ENCODE results near the gene ANXA2R. TPM values are rescaled to one million over a fixed set of nuclear protein-coding genes. Genes with fewer than 3 reads are reported as not detected.

Gene ANXA2R
- total and polyA plus RNA-seq, 2 donors (not counting 1 experiment from before 2014, with no cell fraction given), result 19.3 to 50.4 TPM

GRCh38 chr5:43037636-43038495, 2.3 kb downstream of the ANXA2R start:
- TF ChIP-seq EZH2 (IDR thresholded peaks at IDR 0.05; ENCODE audit: borderline replicate concordance, insufficient read depth, low read depth, low read length, poor library complexity, severe bottlenecking), result no peak
- TF ChIP-seq CTCF (IDR thresholded peaks at IDR 0.05), result no peak
- CTCF ChIA-PET, result interaction anchor here (0.8 to 9.5 kb wide), 12 partner anchors 10 to 129 kb away, joined by 3 to 194 read pairs (median 15); no protein-coding TSS in a partner anchor
- H3K9ac ChIP-seq (ENCODE audit: low read length), result peak overlapping the region; percentile 64
- no peaks in the 10 kb centered on the region for H4K20me1 ChIP-seq (ENCODE audit: control insufficient read depth, insufficient read depth, low read length, poor library complexity, severe bottlenecking)
- peak overlapping the region; percentile 87 for H3K4me2 ChIP-seq (replicated peaks; ENCODE audit: low read depth, low read length, poor library complexity, severe bottlenecking)
- no peaks in the 10 kb centered on the region for H3K9me3 ChIP-seq (ENCODE audit: control extremely low read depth in 1 of 3, control insufficient read depth in 2 of 3, insufficient read depth in 1 of 3, low read length in 2 of 3)
- DNase-seq, result peak; percentile 73
- ATAC-seq (ENCODE audit: low read depth), result no peak
- H3K36me3 ChIP-seq (replicated peaks in 1 of 2; ENCODE audit: control extremely low read depth in 1 of 2, control insufficient read depth in 1 of 2, extremely low read depth in 1 of 2, insufficient read depth in 2 of 2, low read length in 1 of 2), result no peaks in the 10 kb centered on the region
- no peaks in the 10 kb centered on the region for H3K27me3 ChIP-seq (replicated peaks in 1 of 4; ENCODE audit: control extremely low read depth in 1 of 4, control insufficient read depth in 3 of 4, insufficient read depth in 4 of 4, low read length in 3 of 4)
- peak overlapping the region; percentile 53 for H2AFZ ChIP-seq (ENCODE audit: insufficient read depth, low read depth, low read length, poor library complexity, severe bottlenecking)
- POLR2A ChIA-PET, result interaction anchor here (1.2 to 8.0 kb wide), 6 partner anchors 19 to 87 kb away, joined by 4 to 202 read pairs (median 123); partner anchors contain the start of gene ZNF131
- H3K79me2 ChIP-seq (ENCODE audit: control insufficient read depth, insufficient read depth, low read length), result peaks cover 54% of the 10 kb centered on the region
- Mint-ChIP-seq H3K27me3 (no peaks in the 10 kb centered on the region), H3K4me3 (peak overlapping the region; percentile 91), H3K27ac (peak overlapping the region; percentile 93), H3K9me3 (ENCODE audit: insufficient read depth) (no peaks in the 10 kb centered on the region), H3K4me1 (peaks cover 50% of the 10 kb centered on the region)
- peak overlapping the region; percentile 35 to 92 (median 81) for H3K4me3 ChIP-seq (ENCODE audit: control extremely low read depth in 1 of 5, extremely low read depth in 1 of 5, insufficient read depth in 1 of 5, low read depth in 2 of 5, low read length in 4 of 5)
- H3K4me1 ChIP-seq (ENCODE audit: control insufficient read depth in 2 of 2, insufficient read depth in 2 of 2, low read length in 2 of 2), result peaks cover 41 to 53% of the 10 kb centered on the region in 2 donors
- intact Hi-C loops (cut with micrococcal nuclease), result no loop called here
- peak overlapping the region; percentile 65 to 99 for H3K27ac ChIP-seq (ENCODE audit: low read length in 2 of 2)
- 56% methylated on average over 18 of the region's 24 CpGs for WGBS (ENCODE audit: insufficient coverage)
